Measurements from ENCODE around the gene COL17A1.

COL17A1 gene

DNA sequence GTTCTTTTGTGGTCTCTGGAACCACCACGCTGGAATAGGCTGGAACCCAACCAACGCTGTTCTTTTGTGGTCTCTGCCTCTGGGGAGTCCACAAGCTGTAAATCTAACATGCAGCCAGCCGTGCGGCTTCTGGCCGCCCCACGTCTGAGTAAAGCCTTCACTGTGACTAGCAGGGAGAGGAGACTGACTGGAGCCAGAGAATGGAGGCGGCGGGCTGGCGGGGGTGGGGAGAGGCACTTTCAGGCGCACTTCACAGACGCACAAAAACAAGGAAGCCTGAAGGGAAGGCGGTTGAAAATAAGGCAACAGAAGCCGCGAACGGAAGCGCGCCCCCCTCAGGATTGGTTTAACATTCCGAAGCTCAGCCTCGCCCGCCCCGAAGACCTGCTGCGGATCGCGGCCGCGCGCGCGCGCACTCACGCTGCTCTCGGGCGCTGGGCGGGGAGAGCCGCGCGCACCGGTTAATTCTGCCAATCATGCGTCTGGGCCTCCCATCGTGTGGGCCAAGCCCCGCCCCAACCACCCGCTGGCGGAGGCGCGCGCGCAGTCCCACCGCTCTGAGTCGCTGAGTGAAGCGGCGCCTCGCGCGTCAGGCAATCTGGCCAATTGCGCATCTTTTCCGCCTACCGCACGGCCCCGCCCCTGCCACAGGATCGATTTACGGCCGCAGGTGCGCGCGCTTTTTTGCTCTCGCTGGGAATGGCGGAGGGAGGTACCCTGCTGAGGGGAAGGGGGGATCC lies 36.0 kb upstream of the COL17A1 start, which contains the start of gene SFR1:
Gene SFR1 (plus strand): TSS at position 687 of the 740 bp plus-strand sequence. CDS start 13 bp downstream, at position 700.
- peak; percentile 88 for TF ChIP-seq CTCF (conservative IDR thresholded peaks at IDR 0.05)
- no peak for TF ChIP-seq ZFX (IDR thresholded peaks at IDR 0.05)

DNA sequence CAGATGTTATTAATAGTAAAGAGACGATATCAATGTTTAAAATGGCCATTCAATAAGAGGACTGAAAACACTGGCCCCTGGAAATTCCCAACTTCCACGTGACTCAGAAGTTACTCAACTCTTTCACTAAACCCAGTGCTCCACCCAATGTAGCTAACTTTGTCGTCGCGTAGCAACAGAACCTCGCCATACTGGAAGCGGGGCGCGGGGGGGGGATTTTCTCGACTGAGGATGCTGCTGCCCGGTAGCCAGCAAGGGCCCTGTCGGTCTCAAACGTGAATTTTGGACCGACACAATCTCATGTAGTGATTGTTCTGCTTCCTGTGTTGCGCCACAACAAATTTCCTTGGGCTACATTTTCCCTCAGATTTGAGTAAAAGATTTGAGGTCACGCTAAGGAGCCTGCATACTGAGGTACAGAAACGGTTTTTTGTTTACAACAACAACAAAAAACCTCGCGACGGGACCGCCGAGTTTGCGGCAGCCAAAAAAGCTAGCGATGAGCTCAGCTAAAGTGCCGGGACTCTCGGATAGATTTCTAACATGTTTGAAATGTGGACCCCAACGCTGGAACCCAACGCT lies 35.3 kb upstream of the COL17A1 start:
- TF ChIP-seq ZFX (IDR thresholded peaks at IDR 0.05), result no peak
- no peak for TF ChIP-seq CTCF (conservative IDR thresholded peaks at IDR 0.05)
- peak overlapping the region; percentile 85 for H3K27ac ChIP-seq

More for the DNA sequence above, 36.0 kb upstream of the COL17A1 start, which contains the start of gene SFR1:
- H3K27ac ChIP-seq, result peak within 1 kb of the TSS; percentile 85

DNA sequence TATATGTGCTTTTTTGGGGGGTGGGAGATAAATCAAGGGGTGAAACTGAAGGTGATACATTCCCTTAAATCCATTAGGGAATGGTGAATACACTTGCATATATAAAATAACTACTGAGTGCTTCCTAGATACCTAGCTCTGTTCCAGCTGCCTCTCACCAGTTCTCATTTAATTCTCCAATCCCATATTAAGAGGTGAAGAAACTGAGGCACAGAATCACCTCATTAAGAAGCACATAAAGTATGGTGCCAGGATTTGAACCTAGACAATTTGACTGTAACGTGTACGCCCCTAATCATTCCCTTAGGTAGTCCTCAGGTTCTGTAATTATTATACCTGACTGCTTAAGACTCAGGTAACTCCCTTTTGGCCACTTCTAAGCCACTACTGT lies 34.8 kb upstream of the COL17A1 start:
- TF ChIP-seq ZFX (IDR thresholded peaks at IDR 0.05), result no peak
- TF ChIP-seq CTCF (conservative IDR thresholded peaks at IDR 0.05), result no peak

GRCh38 chr10:104119996-104120395 lies 34.3 kb upstream of the COL17A1 start:
- TF ChIP-seq CTCF (conservative IDR thresholded peaks at IDR 0.05), result no peak
- no peak for TF ChIP-seq ZFX (IDR thresholded peaks at IDR 0.05)
- H3K27ac ChIP-seq, result no peak overlapping the region

More for the DNA sequence above, 34.8 kb upstream of the COL17A1 start:
- peak overlapping the region; percentile 85; the same call in 1 of the 2 replicates for H3K27ac ChIP-seq

DNA sequence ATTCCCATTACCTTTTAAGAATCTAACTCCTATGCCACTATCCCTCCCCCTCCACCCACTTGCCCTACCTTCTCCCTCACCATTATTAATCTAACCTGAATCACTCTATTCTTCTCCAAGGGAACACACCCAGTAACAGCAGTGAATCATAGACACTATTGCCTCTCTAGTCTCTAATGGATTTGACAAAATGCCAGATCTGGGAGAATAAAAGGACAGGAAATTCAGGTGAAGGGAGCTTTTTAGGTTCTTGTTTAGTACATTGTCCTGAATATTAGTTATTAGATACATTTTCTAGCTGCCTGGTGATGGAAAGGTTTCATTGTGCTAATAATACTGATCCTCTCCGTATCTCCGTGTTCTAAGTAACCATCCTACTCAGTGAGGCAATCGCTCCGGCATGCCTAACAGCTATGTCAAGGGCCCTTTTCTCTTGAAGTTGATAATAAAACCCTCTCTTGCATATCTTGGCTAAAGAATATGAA lies 32.2 kb upstream of the COL17A1 start:
- no peak overlapping the region for H3K27ac ChIP-seq
- TF ChIP-seq CTCF (conservative IDR thresholded peaks at IDR 0.05) (no peak), ZFX (IDR thresholded peaks at IDR 0.05) (no peak)

DNA sequence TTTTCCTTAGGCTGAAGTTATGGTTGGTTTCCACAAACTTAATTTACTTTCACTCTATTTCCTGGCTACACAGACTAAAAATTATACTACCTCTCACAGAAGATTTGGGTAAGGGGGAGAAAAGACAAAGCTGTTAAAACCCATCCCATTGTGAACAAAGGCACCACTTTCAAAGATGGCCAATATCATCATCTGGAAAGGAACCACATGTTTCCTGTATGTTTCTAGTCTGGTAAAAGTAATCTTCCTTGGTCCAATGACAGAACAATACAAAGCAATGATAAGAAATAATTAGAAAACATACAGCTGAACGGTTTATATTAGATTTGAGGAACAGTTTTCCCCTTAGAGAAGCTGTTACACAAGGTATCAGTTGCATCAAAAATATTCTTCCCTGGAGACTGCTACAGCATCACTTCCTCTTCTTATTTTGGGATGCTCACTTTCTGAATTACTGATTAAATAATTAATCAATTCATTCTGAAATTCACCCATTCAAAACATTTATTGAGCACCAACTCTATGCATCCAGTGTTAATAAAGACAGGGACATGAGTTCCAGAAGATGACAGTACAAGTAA lies 27.8 kb upstream of the COL17A1 start:
- TF ChIP-seq ZFX (IDR thresholded peaks at IDR 0.05) (no peak), CTCF (conservative IDR thresholded peaks at IDR 0.05) (no peak)
- H3K27ac ChIP-seq, result no peak overlapping the region
